Retinal pigment epithelial cell (primary cell): ENCODE measurements around the gene CD300C.
"Not testable (repeated sequence)": the region's sequence is repeated elsewhere in the genome, so short reads cannot be mapped to it uniquely, and the experiment has no call there.

Experiments used
- DNase-seq: peaks from one replicate; pipeline ENCODE4 v3.0.0-alpha.2; 2010; ENCODE audit warnings: low read depth
- H3K4me3 ChIP-seq: 2 replicates; pipeline ENCODE4 v1.5.1; 2011; ENCODE audit warnings: mild to moderate bottlenecking, low read length, control low read depth, moderate library complexity
- TF ChIP-seq, protein P1 (sequence below): conservative IDR thresholded peaks from 2 replicates; pipeline ENCODE4 v1.5.1; 2011; ENCODE audit warnings: low read depth, low read length, control low read depth, inconsistent platforms

CD300C gene

DNA sequence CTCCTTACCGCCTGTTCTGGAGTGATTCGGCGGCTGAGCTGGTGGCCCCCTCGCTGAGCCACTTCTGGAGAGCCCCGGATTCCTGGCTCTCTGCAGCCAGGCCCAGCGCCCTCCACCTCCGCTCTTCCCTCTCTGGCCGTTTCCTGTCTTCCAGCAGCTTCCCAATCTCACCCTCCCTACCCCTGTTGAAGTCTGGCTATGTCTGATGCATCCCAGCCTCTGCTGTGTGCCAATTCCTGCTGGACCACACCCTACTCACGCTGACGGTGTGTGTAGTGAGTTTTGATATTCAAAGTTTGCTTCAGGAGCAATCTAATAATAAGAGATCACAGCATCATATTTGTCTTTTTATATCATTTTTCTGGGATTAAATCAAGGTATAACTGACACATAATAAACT lies 36.7 kb upstream of the CD300C start:
- no peak overlapping the region for H3K4me3 ChIP-seq
- TF ChIP-seq, protein P1, sequence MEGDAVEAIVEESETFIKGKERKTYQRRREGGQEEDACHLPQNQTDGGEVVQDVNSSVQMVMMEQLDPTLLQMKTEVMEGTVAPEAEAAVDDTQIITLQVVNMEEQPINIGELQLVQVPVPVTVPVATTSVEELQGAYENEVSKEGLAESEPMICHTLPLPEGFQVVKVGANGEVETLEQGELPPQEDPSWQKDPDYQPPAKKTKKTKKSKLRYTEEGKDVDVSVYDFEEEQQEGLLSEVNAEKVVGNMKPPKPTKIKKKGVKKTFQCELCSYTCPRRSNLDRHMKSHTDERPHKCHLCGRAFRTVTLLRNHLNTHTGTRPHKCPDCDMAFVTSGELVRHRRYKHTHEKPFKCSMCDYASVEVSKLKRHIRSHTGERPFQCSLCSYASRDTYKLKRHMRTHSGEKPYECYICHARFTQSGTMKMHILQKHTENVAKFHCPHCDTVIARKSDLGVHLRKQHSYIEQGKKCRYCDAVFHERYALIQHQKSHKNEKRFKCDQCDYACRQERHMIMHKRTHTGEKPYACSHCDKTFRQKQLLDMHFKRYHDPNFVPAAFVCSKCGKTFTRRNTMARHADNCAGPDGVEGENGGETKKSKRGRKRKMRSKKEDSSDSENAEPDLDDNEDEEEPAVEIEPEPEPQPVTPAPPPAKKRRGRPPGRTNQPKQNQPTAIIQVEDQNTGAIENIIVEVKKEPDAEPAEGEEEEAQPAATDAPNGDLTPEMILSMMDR = no peak
- no peak for DNase-seq

DNA sequence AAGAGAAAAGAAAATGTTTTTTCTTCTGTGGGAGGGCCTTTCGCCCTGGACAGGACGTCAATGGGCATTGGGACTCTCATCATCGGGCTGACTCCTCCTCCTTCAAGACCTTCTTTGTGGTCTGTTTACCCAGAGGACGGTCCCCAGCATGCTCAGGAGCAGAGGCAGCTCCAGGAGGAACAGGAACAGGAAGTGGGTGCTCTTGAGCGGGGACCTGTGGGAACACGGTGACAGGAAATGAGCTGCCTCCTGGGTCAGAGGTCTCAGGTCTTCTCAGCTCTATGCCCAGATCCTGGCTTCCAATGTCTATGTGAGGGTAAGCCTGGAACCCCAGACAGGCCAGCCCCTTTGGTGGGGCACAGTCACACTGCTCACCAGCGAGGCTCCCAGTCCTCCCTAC lies 34.0 kb upstream of the CD300C start:
- no peak for DNase-seq
- TF ChIP-seq, protein P1 = no peak

DNA sequence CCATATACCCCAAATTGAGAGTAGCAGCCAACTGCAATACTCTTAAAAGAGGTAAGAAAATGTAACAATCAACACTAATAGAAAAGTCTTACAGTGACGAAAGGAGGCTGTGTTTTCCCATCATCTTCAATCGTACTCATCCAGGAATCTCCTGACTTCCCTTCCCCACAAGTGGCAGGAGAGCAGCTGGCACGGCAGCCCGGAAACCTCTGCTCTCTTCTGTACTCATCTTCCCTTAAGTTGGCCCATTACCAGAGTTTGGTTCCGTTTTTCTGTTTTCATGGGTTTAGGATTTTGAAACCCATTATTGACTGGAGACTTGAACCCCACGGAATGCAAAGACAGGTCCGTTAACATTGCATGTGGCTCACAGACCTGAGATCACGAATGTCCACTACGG lies 33.1 kb upstream of the CD300C start:
- H3K4me3 ChIP-seq = no peak overlapping the region
- DNase-seq = no peak
- TF ChIP-seq, protein P1 = no peak

More for the DNA sequence above, 34.0 kb upstream of the CD300C start:
- H3K4me3 ChIP-seq = no peak overlapping the region

DNA sequence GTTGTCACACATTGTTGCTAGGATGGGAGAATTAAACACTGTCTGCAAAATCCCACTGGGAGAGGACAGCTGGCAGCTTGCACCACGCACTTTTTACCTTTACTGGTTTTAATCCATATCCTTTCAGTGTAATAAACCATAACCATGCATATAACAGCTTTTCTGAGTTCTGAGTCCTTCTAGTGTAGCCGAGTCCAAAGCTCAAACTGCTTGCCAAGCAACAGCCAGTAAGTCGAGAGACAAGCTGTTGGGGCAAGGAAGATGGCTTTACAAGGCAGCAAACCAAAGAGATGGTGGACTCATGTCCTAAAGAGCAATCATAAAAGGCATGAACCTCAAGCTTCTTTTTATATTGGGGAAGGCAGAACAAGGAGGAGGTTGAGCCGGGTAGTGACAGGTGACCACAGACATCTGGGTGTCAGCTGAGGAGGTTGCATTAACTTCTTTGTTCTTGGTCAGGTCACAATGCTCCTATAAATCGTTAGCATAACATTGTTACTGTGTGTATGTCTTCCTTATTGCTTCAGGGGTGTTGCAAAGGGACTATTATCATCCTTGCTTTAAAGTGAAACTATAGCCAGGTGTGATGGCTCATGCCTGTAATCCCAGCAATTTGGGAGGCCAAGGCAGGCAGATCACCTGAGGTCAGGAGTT lies 28.7 kb upstream of the CD300C start:
- DNase-seq = no peak
- TF ChIP-seq, protein P1 = no peak
- H3K4me3 ChIP-seq = no peak overlapping the region

DNA sequence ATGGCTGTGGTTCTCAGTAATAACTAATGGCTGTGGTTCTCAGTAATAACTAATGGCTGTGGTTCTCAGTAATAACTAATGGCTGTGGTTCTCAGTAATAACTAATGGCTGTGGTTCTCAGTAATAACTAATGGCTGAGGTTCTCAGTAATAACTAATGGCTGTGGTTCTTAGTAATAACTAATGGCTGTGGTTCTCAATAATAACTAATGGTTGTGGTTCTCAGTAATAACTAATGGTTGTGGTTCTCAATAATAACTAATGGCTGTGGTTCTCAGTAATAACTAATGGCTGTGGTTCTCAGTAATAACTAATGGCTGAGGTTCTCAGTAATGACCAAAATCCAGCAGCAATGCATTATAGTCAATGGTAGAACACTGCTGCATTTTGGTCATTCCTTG lies 27.7 kb upstream of the CD300C start:
- DNase-seq, H3K4me3 ChIP-seq: not testable (repeated sequence)

DNA sequence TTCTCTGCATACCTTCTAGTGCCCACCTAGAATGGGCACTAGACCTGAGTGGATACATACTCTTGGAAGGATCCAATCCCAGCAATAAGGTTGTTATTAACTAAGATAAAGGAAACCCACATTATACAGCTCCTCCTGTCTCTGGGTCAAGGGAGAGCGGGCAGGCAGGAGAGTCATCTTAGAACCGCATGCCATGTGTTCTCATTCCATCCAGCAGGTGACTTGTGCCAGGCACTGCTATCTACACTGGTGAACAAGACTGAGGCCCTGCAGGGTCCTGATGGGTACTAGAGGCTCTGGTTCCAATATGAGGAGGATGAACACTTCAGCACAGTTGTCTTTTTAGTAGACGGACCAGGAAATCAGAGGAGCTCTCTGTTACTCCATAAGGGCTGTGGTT lies 27.3 kb upstream of the CD300C start:
- H3K4me3 ChIP-seq = no peak overlapping the region
- TF ChIP-seq, protein P1 = no peak
- no peak for DNase-seq

DNA sequence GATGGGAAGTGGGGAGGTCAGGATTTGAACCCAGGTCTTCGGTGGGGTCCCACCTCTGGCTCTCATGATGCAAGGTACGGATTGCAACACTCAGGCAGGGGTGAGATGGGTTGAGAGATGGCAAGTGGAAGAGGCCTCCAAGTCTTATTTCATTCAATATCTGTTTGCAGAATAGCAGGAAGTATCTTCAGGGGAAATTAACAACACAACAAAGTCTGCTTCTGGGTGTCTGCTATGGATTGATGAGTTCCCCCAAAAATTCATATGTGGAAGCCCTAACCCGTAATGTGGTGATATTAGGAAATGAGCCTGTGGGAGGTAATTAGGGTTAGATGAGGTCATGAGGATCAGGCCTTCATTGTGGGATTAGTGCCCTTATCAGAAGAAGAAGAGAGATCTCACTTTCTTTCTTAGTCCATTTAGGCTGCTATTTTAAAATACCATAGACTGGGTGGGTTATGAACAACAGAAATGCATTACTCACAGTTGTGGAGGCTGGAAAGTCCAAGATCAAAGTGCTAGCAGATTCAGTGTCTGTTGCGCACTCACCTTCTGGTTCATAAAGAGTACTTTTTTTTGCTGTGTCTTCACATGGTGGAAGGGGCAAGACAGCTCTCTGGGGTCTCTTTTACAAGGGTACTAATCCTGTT lies 25.8 kb upstream of the CD300C start:
- H3K4me3 ChIP-seq = no peak overlapping the region
- TF ChIP-seq, protein P1 = no peak
- no peak for DNase-seq
